ENCODE measurements around the gene MT1A.
A peak's percentile ranks its signal among the peaks of the same experiment; 100 is the strongest.

The MT1A gene

GRCh38 chr16:56631197-56631596, 7.3 kb upstream of the MT1A start:
- no peak overlapping the region for H3K27ac Mint-ChIP-seq
- no peaks in the 10 kb centered on the region for H3K9me3 Mint-ChIP-seq
- no peaks in the 10 kb centered on the region for H3K4me1 Mint-ChIP-seq
- peaks cover 96% of the 10 kb centered on the region for H3K27me3 Mint-ChIP-seq (ENCODE audit: low read depth)
- TF ChIP-seq CTCF (IDR thresholded peaks at IDR 0.05; ENCODE audit: unreplicated experiment in 3 of 3) = no peak
- H3K4me3 Mint-ChIP-seq = peak overlapping the region; percentile 77 to 83 (median 79)
- H3K36me3 Mint-ChIP-seq (ENCODE audit: low read depth) = no peaks in the 10 kb centered on the region

GRCh38 chr16:56631832-56632155, 6.7 kb upstream of the MT1A start:
- peak overlapping the region; percentile 77 to 83 (median 79) for H3K4me3 Mint-ChIP-seq
- H3K27me3 Mint-ChIP-seq (ENCODE audit: low read depth) = peaks cover 96% of the 10 kb centered on the region
- H3K4me1 Mint-ChIP-seq = no peaks in the 10 kb centered on the region
- no peaks in the 10 kb centered on the region for H3K9me3 Mint-ChIP-seq
- H3K36me3 Mint-ChIP-seq (ENCODE audit: low read depth) = no peaks in the 10 kb centered on the region
- peak overlapping the region in 1 of 3 experiments; percentile 21 for H3K27ac Mint-ChIP-seq
- no peak for TF ChIP-seq CTCF (IDR thresholded peaks at IDR 0.05; ENCODE audit: unreplicated experiment in 3 of 3)

GRCh38 chr16:56632156-56632847, 6.2 kb upstream of the MT1A start, which contains the start of gene MT1M:
Gene MT1M, plus strand, starts transcription at chr16:56632659. Its CDS starts 73 bp downstream, at chr16:56632732.
- H3K4me3 Mint-ChIP-seq = peak within 1 kb of the TSS; percentile 77 to 83 (median 79)
- H3K9me3 Mint-ChIP-seq = no peaks in the 10 kb centered on the region
- TF ChIP-seq CTCF (IDR thresholded peaks at IDR 0.05; ENCODE audit: unreplicated experiment in 3 of 3) = no peak
- H3K27me3 Mint-ChIP-seq (ENCODE audit: low read depth) = peaks cover 96% of the 10 kb centered on the region
- H3K27ac Mint-ChIP-seq = peak within 1 kb of the TSS in 1 of 3 experiments; percentile 21
- H3K4me1 Mint-ChIP-seq = no peaks in the 10 kb centered on the region
- H3K36me3 Mint-ChIP-seq (ENCODE audit: low read depth) = no peaks in the 10 kb centered on the region

DNA sequence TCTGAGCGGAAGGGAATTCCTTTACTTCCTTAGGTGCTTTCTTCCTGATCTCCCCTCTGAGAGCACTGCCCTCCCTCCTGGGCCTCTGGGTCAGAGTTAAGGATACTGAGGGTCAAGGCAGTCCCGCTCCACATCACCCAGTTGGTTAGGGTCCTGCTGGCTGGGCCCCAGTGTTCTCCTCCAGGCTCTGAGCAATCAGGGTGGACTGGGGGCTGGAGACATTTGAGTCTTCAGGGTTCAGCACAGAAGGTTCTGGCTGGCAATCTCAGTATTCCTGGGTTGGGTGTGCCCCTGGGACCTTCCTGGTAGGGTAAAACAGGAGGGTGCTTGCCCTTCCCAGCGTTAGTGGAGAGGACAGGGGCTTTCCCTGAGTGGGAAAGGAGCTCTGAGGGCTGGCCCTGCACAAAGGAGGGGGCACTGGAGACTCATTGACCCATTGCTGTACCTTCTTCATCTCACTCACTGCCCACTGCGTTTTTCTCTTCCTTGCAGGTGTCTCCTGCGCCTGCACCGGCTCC, 5.6 kb upstream of the MT1A start:
- Mint-ChIP-seq H3K27me3 (ENCODE audit: low read depth) (peaks cover 99% of the 10 kb centered on the region), H3K9me3 (no peaks in the 10 kb centered on the region), H3K27ac (no peak overlapping the region), H3K4me1 (peaks cover 2% of the 10 kb centered on the region), H3K4me3 (peak overlapping the region; percentile 76 to 80 (median 77)), H3K36me3 (ENCODE audit: low read depth) (no peaks in the 10 kb centered on the region)
- TF ChIP-seq CTCF (IDR thresholded peaks at IDR 0.05; ENCODE audit: unreplicated experiment in 3 of 3) = no peak

DNA sequence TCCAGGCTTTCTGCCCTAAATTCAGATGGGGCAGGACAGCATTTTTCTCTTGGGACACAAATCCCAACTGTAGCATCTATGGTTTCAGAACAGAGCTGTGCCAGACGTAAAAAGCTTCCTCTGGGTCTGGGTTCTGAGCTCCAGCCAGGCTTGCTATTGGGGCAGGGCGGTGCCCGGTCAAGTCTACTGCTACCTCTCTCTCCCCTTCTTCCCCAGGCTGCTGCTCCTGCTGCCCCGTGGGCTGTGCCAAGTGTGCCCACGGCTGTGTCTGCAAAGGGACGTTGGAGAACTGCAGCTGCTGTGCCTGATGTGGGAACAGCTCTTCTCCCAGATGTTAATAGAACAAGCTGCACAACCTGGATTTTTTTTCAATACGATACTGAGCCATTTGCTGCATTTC, 4.9 kb upstream of the MT1A start:
- TF ChIP-seq CTCF (IDR thresholded peaks at IDR 0.05; ENCODE audit: unreplicated experiment in 3 of 3) = no peak
- Mint-ChIP-seq H3K4me1 (peaks cover 4% of the 10 kb centered on the region), H3K9me3 (no peaks in the 10 kb centered on the region), H3K27me3 (ENCODE audit: low read depth) (peaks cover 100% of the 10 kb centered on the region), H3K36me3 (ENCODE audit: low read depth) (no peaks in the 10 kb centered on the region), H3K4me3 (peak overlapping the region; percentile 34 to 80 (median 69)), H3K27ac (no peak overlapping the region)

Measured in nephron (organoid).